ENCODE data around the gene IGF1R.

Gene IGF1R

DNA sequence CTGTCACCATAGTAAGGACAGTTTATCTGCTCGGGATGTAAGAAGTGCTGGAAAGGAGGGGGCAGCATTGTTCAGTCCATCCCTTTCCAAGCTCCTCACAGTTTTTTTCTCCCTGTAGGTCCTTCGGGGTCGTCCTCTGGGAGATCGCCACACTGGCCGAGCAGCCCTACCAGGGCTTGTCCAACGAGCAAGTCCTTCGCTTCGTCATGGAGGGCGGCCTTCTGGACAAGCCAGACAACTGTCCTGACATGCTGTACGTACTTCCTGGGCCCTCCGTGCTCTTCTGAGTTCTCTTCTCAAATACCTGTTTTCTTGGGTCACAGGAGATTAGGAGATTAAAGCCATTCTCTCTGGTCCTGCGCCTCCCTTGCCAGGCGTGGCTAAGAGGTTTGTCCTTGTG lies 300.1 kb downstream of the IGF1R start:
- TF ChIP-seq CTCF (conservative IDR thresholded peaks at IDR 0.05) (no peak), ZFX (IDR thresholded peaks at IDR 0.05) (no peak)
- H3K27ac ChIP-seq = no peak overlapping the region

DNA sequence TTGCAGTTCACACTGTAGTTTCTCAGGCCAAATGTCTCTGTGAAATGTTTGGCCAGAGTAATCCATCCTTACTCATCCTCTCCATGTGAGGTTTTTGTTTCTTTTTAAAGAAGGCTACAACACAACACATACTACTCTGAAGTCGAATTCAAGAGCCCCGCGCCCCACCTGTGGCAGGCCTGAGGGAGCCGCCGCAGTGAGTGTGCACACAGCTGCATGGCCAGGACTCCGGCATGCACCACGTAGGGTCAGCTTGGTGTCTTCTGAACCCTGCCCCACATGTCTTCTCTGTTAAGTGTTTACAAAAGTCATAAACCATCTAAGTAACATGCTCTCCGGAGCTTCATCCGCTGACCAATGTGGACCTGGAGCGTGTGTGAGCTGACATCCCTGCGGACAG lies 300.6 kb downstream of the IGF1R start:
- H3K27ac ChIP-seq = no peak overlapping the region
- TF ChIP-seq ZFX (IDR thresholded peaks at IDR 0.05) = no peak
- no peak for TF ChIP-seq CTCF (conservative IDR thresholded peaks at IDR 0.05)

GRCh38 chr15:98949624-98950023 lies 301.3 kb downstream of the IGF1R start:
- no peak overlapping the region for H3K27ac ChIP-seq
- no peak for TF ChIP-seq CTCF (conservative IDR thresholded peaks at IDR 0.05)
- no peak for TF ChIP-seq ZFX (IDR thresholded peaks at IDR 0.05)

- no peak for TF ChIP-seq ZFX (IDR thresholded peaks at IDR 0.05)
- no peak for TF ChIP-seq CTCF (conservative IDR thresholded peaks at IDR 0.05)
- no peak overlapping the region for H3K27ac ChIP-seq
Observed at GRCh38 chr15:98950248-98950647, 301.9 kb downstream of the IGF1R start.

- TF ChIP-seq CTCF (conservative IDR thresholded peaks at IDR 0.05) (no peak), ZFX (IDR thresholded peaks at IDR 0.05) (no peak)
- peak overlapping the region; percentile 83; the same call in 1 of the 2 replicates for H3K27ac ChIP-seq
Observed at GRCh38 chr15:98951004-98951403, 302.7 kb downstream of the IGF1R start.

- no peak for TF ChIP-seq ZFX (IDR thresholded peaks at IDR 0.05)
- no peak for TF ChIP-seq CTCF (conservative IDR thresholded peaks at IDR 0.05)
- peak overlapping the region; percentile 83 for H3K27ac ChIP-seq
Observed at GRCh38 chr15:98951493-98952320, 303.4 kb downstream of the IGF1R start.

GRCh38 chr15:98952381-98952803 lies 304.1 kb downstream of the IGF1R start:
- H3K27ac ChIP-seq = peak overlapping the region; percentile 83
- TF ChIP-seq ZFX (IDR thresholded peaks at IDR 0.05) (no peak), CTCF (conservative IDR thresholded peaks at IDR 0.05) (no peak)
